GM19324 (cell line): ENCODE data around the gene FIG4.
"Not testable (repeated sequence)": the region's sequence is repeated elsewhere in the genome, so short reads cannot be mapped to it uniquely, and the experiment has no call there.

ENCODE experiments used
- ATAC-seq: cut with Tn5 transposase; IDR thresholded peaks from one replicate; pipeline ENCODE4 v1.9.1; 2021; ENCODE audit warnings: mild to moderate bottlenecking, moderate library complexity; ENCODE audit not compliant: unreplicated experiment, low FRiP score

FIG4 gene

GRCh38 chr6:109701774-109702173, 10.7 kb downstream of the FIG4 start:
- no peak for ATAC-seq

- no peak for ATAC-seq
Measured at GRCh38 chr6:109702791-109703190, 11.7 kb downstream of the FIG4 start.

- peak; percentile 90 for ATAC-seq
Measured at GRCh38 chr6:109705258-109705657, 14.2 kb downstream of the FIG4 start.

- ATAC-seq = no peak
Measured at GRCh38 chr6:109706513-109706912, 15.4 kb downstream of the FIG4 start.

GRCh38 chr6:109708099-109708498, 17.0 kb downstream of the FIG4 start:
- not testable (repeated sequence) for ATAC-seq

GRCh38 chr6:109713097-109713496, 22.0 kb downstream of the FIG4 start:
- ATAC-seq = no peak

- no peak for ATAC-seq
Measured at GRCh38 chr6:109714166-109714565, 23.1 kb downstream of the FIG4 start.

GRCh38 chr6:109714611-109715010, 23.5 kb downstream of the FIG4 start:
- no peak for ATAC-seq

GRCh38 chr6:109715616-109716015, 24.5 kb downstream of the FIG4 start:
- ATAC-seq = no peak

GRCh38 chr6:109717971-109718370, 26.9 kb downstream of the FIG4 start:
- ATAC-seq = no peak

GRCh38 chr6:109718991-109719390, 27.9 kb downstream of the FIG4 start:
- ATAC-seq = no peak

- ATAC-seq = no peak
Measured at GRCh38 chr6:109720311-109720710, 29.2 kb downstream of the FIG4 start.

GRCh38 chr6:109722011-109722410, 30.9 kb downstream of the FIG4 start:
- ATAC-seq = no peak

- ATAC-seq = no peak
Measured at GRCh38 chr6:109722564-109723254, 31.6 kb downstream of the FIG4 start.

GRCh38 chr6:109725250-109725649, 34.2 kb downstream of the FIG4 start:
- ATAC-seq = not testable (repeated sequence)

GRCh38 chr6:109736273-109737025, 45.4 kb downstream of the FIG4 start:
- no peak for ATAC-seq

- ATAC-seq = no peak
Measured at GRCh38 chr6:109738255-109738654, 47.2 kb downstream of the FIG4 start.

- ATAC-seq = no peak
Measured at GRCh38 chr6:109738667-109739066, 47.6 kb downstream of the FIG4 start.

- no peak for ATAC-seq
Measured at GRCh38 chr6:109739686-109740085, 48.6 kb downstream of the FIG4 start.

- no peak for ATAC-seq
Measured at GRCh38 chr6:109740787-109741186, 49.7 kb downstream of the FIG4 start.

GRCh38 chr6:109743739-109744138, 52.6 kb downstream of the FIG4 start:
- no peak for ATAC-seq

GRCh38 chr6:109744779-109745178, 53.7 kb downstream of the FIG4 start:
- ATAC-seq = not testable (repeated sequence)
